ENCODE data around the gene NR1I2.

DNA sequence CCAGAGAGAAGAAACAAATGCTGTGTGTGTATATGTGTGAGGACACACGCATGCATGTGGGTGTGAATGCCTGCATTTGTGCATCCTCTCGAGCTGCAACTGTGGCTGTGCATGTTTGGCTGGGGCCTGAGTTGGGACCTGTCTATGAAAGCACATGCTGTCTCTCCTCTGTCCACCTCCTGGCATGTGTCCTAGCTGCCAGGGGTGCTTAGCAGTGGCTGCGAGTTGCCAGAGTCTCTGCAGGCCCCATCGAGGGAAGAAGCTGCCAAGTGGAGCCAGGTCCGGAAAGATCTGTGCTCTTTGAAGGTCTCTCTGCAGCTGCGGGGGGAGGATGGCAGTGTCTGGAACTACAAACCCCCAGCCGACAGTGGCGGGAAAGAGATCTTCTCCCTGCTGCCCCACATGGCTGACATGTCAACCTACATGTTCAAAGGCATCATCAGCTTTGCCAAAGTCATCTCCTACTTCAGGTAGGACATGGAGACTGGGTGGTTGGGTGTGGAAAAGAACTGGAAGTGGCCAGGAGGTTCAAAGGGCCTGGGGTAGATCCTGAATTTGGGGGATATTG lies 30.7 kb downstream of the NR1I2 start:
- TF ChIP-seq, protein P1, sequence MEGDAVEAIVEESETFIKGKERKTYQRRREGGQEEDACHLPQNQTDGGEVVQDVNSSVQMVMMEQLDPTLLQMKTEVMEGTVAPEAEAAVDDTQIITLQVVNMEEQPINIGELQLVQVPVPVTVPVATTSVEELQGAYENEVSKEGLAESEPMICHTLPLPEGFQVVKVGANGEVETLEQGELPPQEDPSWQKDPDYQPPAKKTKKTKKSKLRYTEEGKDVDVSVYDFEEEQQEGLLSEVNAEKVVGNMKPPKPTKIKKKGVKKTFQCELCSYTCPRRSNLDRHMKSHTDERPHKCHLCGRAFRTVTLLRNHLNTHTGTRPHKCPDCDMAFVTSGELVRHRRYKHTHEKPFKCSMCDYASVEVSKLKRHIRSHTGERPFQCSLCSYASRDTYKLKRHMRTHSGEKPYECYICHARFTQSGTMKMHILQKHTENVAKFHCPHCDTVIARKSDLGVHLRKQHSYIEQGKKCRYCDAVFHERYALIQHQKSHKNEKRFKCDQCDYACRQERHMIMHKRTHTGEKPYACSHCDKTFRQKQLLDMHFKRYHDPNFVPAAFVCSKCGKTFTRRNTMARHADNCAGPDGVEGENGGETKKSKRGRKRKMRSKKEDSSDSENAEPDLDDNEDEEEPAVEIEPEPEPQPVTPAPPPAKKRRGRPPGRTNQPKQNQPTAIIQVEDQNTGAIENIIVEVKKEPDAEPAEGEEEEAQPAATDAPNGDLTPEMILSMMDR (conservative IDR thresholded peaks at IDR 0.05 in 1 of 2, IDR thresholded peaks at IDR 0.05 in 1 of 2; ENCODE audit: low read depth in 1 of 2, low read length in 2 of 2) = no peak
- TF ChIP-seq EZH2 (IDR thresholded peaks at IDR 0.05; ENCODE audit: low read length, missing control alignments) = no peak

All from fibroblast of lung (primary cell).